Medulla oblongata (tissue), 1 donor: ENCODE data around the gene ALOXE3.
"Not testable (repeated sequence)": the region's sequence is repeated elsewhere in the genome, so short reads cannot be mapped to it uniquely, and the experiment has no call there.

ENCODE experiments used
- DNase-seq: peaks from one replicate; pipeline ENCODE4 v3.0.0-alpha.2; 2015; ENCODE audit errors: extremely low spot score

ALOXE3 gene

DNA sequence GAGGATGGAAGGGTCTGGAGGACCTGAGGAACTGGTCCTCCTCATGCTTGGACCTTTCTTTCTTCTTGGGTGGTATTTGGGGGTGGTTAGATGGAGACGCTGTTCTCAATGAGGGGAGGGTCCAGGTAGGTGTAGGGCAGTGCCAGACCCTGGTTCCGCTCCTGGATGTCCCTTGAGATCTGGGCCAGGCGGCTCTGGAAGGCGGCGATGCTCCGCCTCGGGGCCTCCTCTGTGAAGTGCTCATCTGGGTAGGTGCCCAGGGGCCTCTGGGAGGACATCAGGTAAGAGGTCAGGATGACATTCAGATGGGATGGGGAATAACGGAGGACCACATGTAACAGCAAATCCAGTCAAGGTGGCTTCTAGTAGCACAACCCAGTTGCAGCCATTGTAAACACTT lies 21.8 kb downstream of the ALOXE3 start:
- no peak for DNase-seq

DNA sequence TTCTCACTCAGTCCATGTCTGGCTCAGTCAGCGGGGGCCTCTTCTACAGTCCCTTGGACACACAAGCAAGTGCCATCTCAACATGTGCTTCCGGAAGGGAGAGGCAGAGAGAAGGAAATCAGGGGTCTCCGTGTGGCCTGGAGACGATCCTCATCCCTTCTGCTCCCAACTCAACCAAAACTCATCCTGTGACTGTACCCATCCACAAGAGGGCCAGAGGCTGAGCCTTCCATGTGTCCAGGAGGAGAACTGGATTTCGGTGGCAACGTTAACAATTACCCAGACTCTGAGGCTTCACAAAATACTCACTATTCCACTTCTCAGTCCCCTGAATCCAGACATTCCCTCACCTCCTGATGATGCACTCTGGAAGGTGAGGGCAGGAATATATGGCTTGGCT lies 23.0 kb downstream of the ALOXE3 start:
- no peak for DNase-seq

DNA sequence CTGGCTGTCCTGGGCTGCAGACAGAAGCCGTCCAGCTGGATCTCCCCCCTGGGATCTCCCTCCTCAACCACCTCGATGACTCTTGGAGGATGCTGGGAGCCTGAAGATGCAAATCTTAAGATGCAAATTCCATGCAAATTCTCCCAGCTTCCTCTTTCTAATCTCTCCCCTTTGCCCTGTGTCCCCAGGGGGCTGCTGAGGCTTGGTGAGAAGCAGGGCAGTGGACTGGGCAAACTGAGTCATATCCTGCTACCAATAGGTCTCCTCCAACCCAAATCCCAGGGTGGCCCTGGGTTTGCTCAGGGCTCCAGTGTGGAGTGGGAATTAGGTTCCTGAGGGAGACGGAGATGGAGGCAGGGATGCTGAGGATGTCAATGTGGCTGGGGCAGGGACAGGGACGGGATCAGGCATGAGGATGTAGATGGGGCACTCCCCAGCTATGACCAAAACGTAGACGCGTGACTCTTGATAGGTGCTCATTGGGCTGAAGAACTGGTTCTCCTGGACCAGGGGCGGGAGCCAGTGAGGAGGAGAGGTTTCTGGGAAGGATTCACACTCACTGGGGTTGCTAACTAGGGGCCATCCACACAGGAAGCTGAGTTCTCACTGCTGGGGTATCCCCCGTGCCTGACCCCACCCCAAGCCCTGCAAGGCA lies 27.2 kb downstream of the ALOXE3 start:
- no peak for DNase-seq

GRCh38 chr17:8089728-8090127 lies 28.6 kb downstream of the ALOXE3 start:
- no peak for DNase-seq

DNA sequence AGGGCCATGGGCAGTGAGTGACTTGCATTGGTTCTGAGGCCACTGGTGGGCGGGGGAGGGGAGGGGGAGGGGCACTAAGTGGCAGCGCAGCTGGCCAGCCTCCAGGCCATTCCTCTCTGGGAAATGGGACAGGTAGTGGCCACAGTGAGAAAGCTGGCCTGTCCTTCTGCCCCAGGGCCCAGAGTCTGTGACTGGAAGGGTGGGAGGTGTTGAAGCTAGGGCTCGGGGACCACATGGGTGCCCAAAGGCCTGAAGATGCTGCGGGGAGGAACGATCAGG lies 30.4 kb downstream of the ALOXE3 start:
- DNase-seq: no peak

- no peak for DNase-seq
Measured at GRCh38 chr17:8087075-8087951, 31.0 kb downstream of the ALOXE3 start, which contains the start of gene ALOX12B. Gene ALOX12B (minus strand): TSS chr17:8087716. CDS start chr17:8087442, 274 bp downstream.

- DNase-seq: no peak
Measured at GRCh38 chr17:8084250-8084649, 34.1 kb downstream of the ALOXE3 start.

DNA sequence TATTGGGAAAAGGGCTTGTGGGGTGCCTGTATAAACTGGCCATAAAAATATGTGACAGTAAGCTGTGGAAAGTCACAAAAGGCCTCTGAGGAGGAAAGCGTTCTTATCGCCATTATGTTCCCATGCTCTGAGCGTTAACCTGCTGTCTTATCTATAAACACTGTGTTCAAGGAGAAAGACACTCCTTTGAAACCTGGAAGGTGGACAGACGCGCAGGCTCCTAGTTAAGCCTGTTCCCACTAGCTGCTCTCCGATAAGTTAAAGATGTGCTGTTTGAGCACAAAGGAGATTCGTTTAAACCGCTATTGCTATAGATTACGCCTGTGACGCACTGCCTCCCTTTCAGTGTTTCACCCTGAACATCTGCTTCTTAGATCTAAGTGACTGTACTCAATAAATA lies 36.0 kb downstream of the ALOXE3 start:
- no peak for DNase-seq

GRCh38 chr17:8081876-8082275 lies 36.4 kb downstream of the ALOXE3 start:
- DNase-seq: no peak

DNA sequence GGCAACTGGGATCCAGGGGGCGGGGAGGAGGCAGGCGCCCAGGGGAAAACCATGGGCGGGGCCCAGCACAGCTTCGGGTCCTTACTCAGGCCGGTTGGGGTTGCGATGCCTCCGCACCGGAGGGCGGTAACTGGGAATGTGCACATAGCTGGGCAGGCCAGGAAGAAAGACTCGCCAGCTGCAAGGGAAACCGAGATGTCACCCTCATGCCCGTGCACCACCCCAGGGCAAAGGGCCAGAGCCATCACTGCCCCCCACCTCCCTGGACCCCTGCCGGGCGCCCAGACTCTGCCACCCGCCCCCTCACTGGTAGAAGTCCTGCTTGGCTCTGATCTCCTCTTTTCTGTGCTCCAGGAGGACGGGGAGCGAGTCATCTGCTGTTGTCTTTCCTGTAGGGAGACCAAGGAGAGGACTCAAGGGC lies 37.5 kb downstream of the ALOXE3 start:
- DNase-seq: no peak

GRCh38 chr17:8080208-8080798 lies 38.0 kb downstream of the ALOXE3 start:
- no peak for DNase-seq

DNA sequence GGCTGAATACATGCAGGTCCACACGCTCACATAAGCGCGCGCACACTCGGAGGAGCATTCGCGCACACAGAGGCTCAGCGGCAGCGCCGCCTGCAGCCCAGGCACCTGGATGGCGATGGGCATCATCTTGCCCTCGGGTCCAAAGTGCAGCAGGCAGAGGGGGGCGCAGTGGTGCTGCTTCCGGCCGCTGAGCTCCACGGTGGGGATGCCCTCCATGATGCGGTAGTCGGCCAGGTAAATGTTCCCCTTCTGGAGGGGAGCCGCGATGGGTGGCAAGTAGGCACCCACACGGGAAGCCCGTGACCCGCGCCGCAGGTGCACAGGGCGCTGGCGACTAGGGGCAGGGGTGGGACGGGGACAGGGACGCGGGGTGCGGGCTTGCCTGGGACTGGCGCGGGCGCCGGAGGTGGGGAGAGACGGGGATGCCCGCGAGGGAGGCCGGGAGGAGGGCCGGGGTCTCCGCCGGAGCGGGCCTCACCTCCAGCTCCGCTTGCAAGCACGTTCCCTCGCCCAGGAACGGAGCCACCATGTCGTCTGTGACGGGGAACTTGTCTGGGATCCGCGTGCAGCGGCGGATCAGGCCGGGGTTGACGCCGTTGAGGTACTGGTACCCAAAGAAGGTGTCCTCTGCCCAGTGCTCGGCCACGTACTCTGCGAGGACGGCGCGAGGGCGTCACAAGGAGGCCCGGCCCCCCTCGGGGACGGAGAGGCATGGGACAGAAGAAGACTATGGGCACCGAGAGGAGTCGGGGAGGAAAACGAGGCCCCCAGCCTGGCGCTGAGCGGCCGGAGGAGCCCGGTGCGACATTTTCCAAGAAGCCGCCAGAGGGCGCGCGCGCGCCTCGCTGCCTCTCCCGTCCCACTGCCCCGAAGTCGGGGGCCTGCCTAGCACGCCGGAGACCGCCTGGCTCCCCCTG lies 38.8 kb downstream of the ALOXE3 start:
- DNase-seq: peak; percentile 69

GRCh38 chr17:8077939-8078338 lies 40.4 kb downstream of the ALOXE3 start:
- DNase-seq: not testable (repeated sequence)

- DNase-seq: no peak
Measured at GRCh38 chr17:8076502-8077266, 41.6 kb downstream of the ALOXE3 start.

DNA sequence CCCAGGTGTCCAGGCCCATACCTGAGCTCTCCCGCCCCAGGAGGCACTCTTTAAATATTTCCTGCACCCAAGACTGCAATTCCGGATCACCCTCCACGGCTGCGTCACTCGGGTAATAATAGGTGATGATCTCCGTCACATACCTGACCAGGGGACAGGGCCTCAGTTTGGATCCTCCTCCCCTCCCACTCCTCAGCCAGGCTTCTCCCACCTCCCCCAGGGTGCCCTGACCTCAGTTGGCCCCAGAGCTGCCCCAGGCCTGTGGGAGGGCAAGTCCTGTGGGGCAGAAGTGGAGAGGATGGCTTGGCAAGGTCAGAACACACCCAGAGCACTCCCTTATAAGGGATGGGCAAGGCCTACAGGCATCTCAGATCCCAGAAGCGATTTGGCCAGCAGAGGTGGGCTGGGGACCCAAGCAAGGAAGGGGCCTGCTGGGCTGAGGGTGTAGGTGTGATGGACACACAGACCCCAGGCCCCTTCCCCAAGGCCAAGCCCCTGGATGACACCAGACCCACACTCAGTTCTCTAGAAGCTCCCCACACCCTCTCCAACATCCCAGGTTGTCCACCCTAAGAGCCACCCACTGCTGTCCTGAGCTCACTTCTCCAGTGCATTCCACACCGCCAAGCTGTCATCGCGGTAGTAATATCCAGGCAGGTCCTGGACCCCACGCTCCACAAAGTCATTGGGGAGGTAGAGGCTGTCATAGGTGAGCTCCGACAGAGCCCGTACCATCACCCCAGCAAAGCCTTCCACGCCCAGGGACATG lies 42.6 kb downstream of the ALOXE3 start:
- no peak for DNase-seq

GRCh38 chr17:8075081-8075480 lies 43.2 kb downstream of the ALOXE3 start:
- no peak for DNase-seq

DNA sequence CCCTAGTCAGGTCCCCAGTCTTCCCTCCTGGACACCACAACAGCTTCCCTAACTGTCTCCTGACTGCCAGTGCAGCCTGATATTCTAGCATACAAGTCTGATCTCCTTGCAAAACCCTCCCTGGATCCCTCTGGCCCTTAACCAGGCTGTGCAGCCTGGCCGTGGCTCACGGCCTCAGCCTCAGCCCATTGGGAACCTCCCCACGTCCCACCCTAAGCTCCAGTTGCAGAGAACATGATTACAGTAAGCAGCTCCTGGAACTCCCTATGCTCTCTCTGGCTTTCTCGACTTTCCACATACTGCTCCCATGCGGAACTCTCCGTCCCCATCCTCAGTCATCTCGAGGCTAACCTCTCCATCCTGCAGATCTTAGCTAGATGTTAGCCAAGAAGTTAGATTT lies 43.8 kb downstream of the ALOXE3 start:
- DNase-seq: no peak

DNA sequence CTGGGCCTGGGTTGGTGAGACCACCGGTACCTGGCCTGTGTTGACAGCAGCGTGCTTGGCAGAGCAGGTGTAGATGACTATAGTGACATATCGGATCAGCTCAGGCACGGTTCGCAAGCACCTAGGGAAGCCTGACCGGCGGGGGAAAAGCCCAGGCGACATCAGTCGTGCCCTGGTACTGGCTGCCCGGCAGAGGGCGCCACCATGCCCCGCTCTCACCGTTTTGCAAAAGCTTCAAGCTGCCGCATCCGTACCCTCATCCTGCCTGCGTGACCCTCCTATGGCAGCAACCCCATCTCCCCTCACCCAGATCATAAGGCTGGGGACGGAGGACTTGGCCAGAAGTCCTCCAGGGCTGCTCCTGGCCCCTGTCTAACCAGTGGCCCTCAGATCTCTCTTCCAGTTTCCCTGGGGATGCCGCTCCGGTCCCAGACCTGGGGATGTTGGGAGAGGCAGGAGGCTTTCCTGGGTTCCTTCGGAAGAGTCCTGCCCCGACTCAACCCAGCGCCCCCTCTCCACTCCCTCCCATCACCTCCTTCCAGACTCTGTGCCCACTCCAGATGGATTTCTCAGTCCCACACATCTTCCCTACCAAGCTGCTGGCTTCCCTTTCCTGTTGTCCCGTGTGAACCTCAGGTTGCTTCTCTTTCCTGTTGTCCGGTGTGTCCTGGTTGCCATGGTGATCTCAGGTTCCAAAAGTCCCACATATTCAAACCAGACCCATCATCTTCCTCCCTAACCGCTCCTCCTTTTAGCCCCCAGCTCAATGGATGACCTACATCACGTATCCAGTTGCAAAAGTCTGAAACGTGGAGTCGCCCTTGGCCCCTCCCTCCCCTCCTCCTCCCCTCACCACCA lies 44.5 kb downstream of the ALOXE3 start:
- peak; percentile 26 for DNase-seq

GRCh38 chr17:8072729-8073461 lies 45.4 kb downstream of the ALOXE3 start:
- DNase-seq: no peak
